Activated CD4-positive, alpha-beta T cell treated with anti-CD3 and anti-CD28 coated beads for 36 hours (primary cell): ENCODE measurements around the gene ZFAND2A. TPM values are rescaled to one million over a fixed set of nuclear protein-coding genes. Genes with fewer than 3 reads are reported as not detected.
"Not testable (repeated sequence)": the region's sequence is repeated elsewhere in the genome, so short reads cannot be mapped to it uniquely, and the experiment has no call there.

Experiments used
- ATAC-seq: fragments of 200-7000 bp; cut with Tn5 transposase; one replicate; pipeline ENCODE4 v1.10.0; 2021; ENCODE audit warnings: mild to moderate bottlenecking, moderate library complexity
- CTCF ChIA-PET: fragments of 350-600 bp; sonication (Branson Sonifier 250); formaldehyde crosslinking; loops from one replicate; lab custom pipeline; 2021; ENCODE audit warnings: antibody characterized with exemption; lab: Charles Lee
- POLR2A ChIA-PET: fragments of 350-600 bp; sonication (Branson Sonifier 250); formaldehyde crosslinking; loops from one replicate; lab custom pipeline; 2021; ENCODE audit warnings: antibody characterized with exemption, inconsistent platforms; lab: Charles Lee
- DNase-seq: peaks from one replicate; pipeline ENCODE4 v3.0.0-alpha.2; 2020
- H3K27ac Mint-ChIP-seq: one replicate; pipeline ENCODE4 v1.8.0; 2021; ENCODE audit warnings: mixed read lengths
- H3K27me3 Mint-ChIP-seq: one replicate; pipeline ENCODE4 v1.8.0; 2021; ENCODE audit warnings: mixed read lengths
- H3K36me3 Mint-ChIP-seq: one replicate; pipeline ENCODE4 v1.8.0; 2021; ENCODE audit warnings: low read depth, mixed read lengths
- H3K4me1 Mint-ChIP-seq: one replicate; pipeline ENCODE4 v1.8.0; 2021; ENCODE audit warnings: mixed read lengths
- H3K4me3 Mint-ChIP-seq: one replicate; pipeline ENCODE4 v1.8.0; 2021; ENCODE audit warnings: mild to moderate bottlenecking, moderate library complexity, mixed read lengths
- H3K9me3 Mint-ChIP-seq: one replicate; pipeline ENCODE4 v1.8.0; 2021; ENCODE audit warnings: low read depth, mixed read lengths
- intact Hi-C, 2 experiments: fragments of 100-400 bp; cut with DNase I in 1 of 2; cut with micrococcal nuclease in 1 of 2; formaldehyde crosslinking; loops; one replicate each; pipeline versions ENCODE4 v1.14.2 to v1.15.1; 2022 to 2024; cut with DNase I, micrococcal nuclease
- total RNA-seq, 2 experiments: library from RNA; stranded (reverse); gene quantifications; one replicate each; pipeline ENCODE4 v1.2.3, GENCODE V29; 2021

The ZFAND2A gene
- total RNA-seq, 2 experiments from 2014 or later, result 21.6 to 25.2 TPM

DNA sequence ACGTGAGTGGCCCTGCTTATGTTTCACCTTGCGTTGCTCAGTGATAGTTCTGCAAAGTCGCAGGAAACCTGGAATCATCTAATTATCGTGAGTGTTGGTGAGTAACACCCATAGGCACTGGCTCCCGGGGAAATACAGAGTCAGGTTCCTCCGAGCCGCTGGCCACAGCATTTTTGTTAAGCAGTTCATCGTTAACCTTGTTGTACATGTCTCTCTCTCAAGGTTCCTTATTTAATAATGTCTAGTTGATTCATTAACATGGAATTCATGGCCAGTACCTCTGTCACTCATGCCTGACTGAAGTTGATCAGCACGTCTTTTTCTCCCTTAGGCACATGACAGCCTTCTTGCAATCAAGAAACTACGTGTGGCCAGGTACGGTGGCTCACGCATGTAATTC is 3.1 kb upstream of the ZFAND2A start:
- ChIA-PET POLR2A (no interaction called here), CTCF (no interaction called here)
- Mint-ChIP-seq H3K36me3 (peaks cover 14% of the 10 kb centered on the region), H3K4me1 (peaks cover 17% of the 10 kb centered on the region), H3K27me3 (no peaks in the 10 kb centered on the region), H3K4me3 (no peak overlapping the region), H3K27ac (no peak overlapping the region), H3K9me3 (no peaks in the 10 kb centered on the region)
- intact Hi-C loops, result loop anchor here in 1 of 2 experiments (5.0 to 10.0 kb wide), 3 partner anchors 121 to 1354 kb away; partner anchors contain the start of genes GPR146 and LFNG
- ATAC-seq, result no peak
- no peak for DNase-seq

- H3K27me3 Mint-ChIP-seq, result no peaks in the 10 kb centered on the region
- peak; percentile 1 for ATAC-seq
- peak overlapping the region; percentile 90 for H3K27ac Mint-ChIP-seq
- peaks cover 22% of the 10 kb centered on the region for H3K4me1 Mint-ChIP-seq
- POLR2A ChIA-PET, result interaction anchor here (0.6 kb wide), 1 partner anchor 16 kb away, joined by 3 read pairs; no protein-coding TSS in a partner anchor
- peak overlapping the region; percentile 84 for H3K4me3 Mint-ChIP-seq
- peaks cover 28% of the 10 kb centered on the region for H3K36me3 Mint-ChIP-seq
- intact Hi-C loops, result loop anchor here (1.0 to 10.0 kb wide), 10 partner anchors 9 to 1357 kb away; partner anchors contain the start of genes EIF3B (in 1 of the 2), GET4 (in 1 of the 2), GPR146 (in 1 of the 2) and INTS1 (in 1 of the 2)
- DNase-seq, result no peak
- H3K9me3 Mint-ChIP-seq, result no peaks in the 10 kb centered on the region
- CTCF ChIA-PET, result no interaction called here
These were observed 650 bp upstream of the ZFAND2A start for GRCh38 chr7:1160670-1161021.

GRCh38 chr7:1159231-1159630 is 765 bp downstream of the ZFAND2A start:
- CTCF ChIA-PET, result interaction anchor here (1.9 kb wide), 1 partner anchor 18 kb away, joined by 6 read pairs; no protein-coding TSS in a partner anchor
- H3K36me3 Mint-ChIP-seq, result peaks cover 33% of the 10 kb centered on the region
- POLR2A ChIA-PET, ATAC-seq, H3K9me3 Mint-ChIP-seq, intact Hi-C loops, DNase-seq, H3K27me3 Mint-ChIP-seq: not testable (repeated sequence)
- peak overlapping the region; percentile 78 for H3K27ac Mint-ChIP-seq
- H3K4me3 Mint-ChIP-seq, result peak overlapping the region; percentile 80
- H3K4me1 Mint-ChIP-seq, result peaks cover 22% of the 10 kb centered on the region

DNA sequence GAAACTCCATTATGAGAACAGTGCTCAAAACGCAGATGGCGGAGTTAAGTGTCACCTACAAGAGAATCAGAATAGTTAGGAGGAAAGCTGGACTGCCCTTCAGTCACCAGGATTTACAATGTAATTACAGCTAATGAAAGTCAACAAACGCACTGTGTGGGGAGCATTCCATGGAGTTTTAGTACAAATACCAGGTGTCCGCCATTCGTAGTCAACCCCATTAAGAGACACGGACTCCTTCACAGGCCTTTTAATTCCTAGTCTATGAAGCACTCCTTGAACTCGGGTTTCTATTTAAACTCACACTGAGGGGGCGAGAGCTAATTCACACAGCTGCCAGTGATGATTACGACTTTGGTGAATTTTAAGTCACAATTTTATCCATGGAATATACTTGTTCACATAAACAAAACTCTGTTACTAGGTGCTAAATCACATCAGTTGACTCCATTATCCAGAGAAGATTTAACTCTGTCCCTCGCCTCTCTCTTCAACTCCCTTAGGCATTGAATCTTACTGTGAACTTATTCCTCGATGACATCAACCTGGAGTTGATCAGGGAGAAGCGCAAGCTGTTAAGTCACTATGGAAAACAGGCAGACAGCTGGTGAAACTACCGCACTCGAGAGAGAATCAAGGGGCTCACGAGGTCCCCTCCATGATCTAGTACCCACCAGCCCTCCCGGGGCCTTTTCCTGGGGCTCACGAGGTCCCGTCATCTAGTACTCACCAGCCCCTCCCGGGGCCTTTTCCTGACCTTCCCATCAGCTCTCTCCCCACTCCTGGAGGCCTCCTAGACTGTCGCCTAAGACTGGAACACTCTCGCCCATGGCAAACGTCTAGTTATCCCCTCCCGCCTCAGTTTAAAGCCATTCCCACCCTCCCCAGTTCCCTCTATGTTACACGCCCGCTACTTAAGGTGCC is 1.5 kb downstream of the ZFAND2A start:
- ATAC-seq (no peak), DNase-seq (no peak)
- ChIA-PET POLR2A (no interaction called here), CTCF (interaction anchor here (0.7 to 2.2 kb wide), 6 partner anchors 19 to 165 kb away, joined by 3 to 7 read pairs (median 4); a partner anchor contains a TSS)
- H3K27me3 Mint-ChIP-seq, result no peaks in the 10 kb centered on the region
- peak overlapping the region; percentile 80 for H3K4me3 Mint-ChIP-seq
- H3K36me3 Mint-ChIP-seq, result peaks cover 38% of the 10 kb centered on the region
- H3K4me1 Mint-ChIP-seq, result peaks cover 22% of the 10 kb centered on the region
- intact Hi-C loops, result no loop called here
- H3K9me3 Mint-ChIP-seq, result no peaks in the 10 kb centered on the region
- H3K27ac Mint-ChIP-seq, result peak overlapping the region; percentile 78

- POLR2A ChIA-PET, result interaction anchor here (0.7 to 1.0 kb wide), 2 partner anchors 19 to 31 kb away, joined by 3 to 7 read pairs; a partner anchor contains a TSS
These were observed 3.0 kb downstream of the ZFAND2A start for GRCh38 chr7:1156782-1157535.

GRCh38 chr7:1155818-1156781 is 3.9 kb downstream of the ZFAND2A start:
- ATAC-seq, intact Hi-C loops, H3K9me3 Mint-ChIP-seq, H3K4me3 Mint-ChIP-seq, DNase-seq, H3K27ac Mint-ChIP-seq, H3K27me3 Mint-ChIP-seq: not testable (repeated sequence)
- CTCF ChIA-PET, result interaction anchor here (0.6 kb wide), 3 partner anchors 20 to 110 kb away, joined by 3 to 4 read pairs (median 3); no protein-coding TSS in a partner anchor
- Mint-ChIP-seq H3K36me3 (peaks cover 42% of the 10 kb centered on the region), H3K4me1 (peaks cover 18% of the 10 kb centered on the region)
- POLR2A ChIA-PET, result interaction anchor here (0.7 kb wide), 1 partner anchor 31 kb away, joined by 3 read pairs; no protein-coding TSS in a partner anchor

More at GRCh38 chr7:1156782-1157535, 3.0 kb downstream of the ZFAND2A start:
- no peaks in the 10 kb centered on the region for H3K9me3 Mint-ChIP-seq
- peaks cover 22% of the 10 kb centered on the region for H3K4me1 Mint-ChIP-seq
- ATAC-seq (no peak), DNase-seq (no peak)
- intact Hi-C loops, result no loop called here
- peaks cover 41% of the 10 kb centered on the region for H3K36me3 Mint-ChIP-seq
- H3K4me3 Mint-ChIP-seq, result peak overlapping the region; percentile 80
- no peaks in the 10 kb centered on the region for H3K27me3 Mint-ChIP-seq
- CTCF ChIA-PET, result interaction anchor here (0.6 to 2.2 kb wide), 3 partner anchors 19 to 91 kb away, joined by 3 to 7 read pairs (median 4); a partner anchor contains a TSS
- H3K27ac Mint-ChIP-seq, result no peak overlapping the region

DNA sequence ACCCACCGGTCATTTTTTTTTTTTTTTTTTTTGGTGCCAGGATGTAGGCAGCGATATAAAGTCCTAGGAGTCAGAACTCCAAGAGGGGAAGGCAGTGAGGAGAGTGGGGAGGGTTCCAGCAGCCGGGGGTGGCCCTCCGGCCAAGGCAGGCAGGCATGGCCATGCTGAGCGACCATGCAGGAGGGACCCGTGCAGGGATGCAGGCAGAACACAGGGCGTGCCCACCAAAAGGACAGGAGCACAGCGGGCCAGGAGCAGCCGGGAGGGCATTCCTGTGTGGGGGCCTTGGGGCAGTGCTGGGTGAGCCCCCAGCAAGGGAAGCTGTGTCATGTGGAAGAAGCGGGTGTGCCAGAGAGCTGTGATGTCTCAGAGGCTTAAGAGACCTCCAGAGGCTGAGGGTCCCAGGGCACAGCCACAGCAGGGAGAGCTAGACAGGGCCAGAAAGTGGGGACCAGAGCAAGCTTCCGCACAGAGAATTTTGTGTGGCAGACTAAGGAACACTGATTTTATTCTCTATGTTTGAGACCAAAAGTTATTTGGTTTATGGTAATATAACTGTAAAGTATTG is 5.7 kb downstream of the ZFAND2A start:
- CTCF ChIA-PET, result interaction anchor here (0.7 kb wide), 1 partner anchor 309 kb away, joined by 3 read pairs; no protein-coding TSS in a partner anchor
- no peak overlapping the region for H3K27ac Mint-ChIP-seq
- peaks cover 15% of the 10 kb centered on the region for H3K4me1 Mint-ChIP-seq
- H3K9me3 Mint-ChIP-seq, result no peaks in the 10 kb centered on the region
- POLR2A ChIA-PET, result interaction anchor here (0.6 to 0.7 kb wide), 2 partner anchors 22 to 179 kb away, joined by 3 read pairs; no protein-coding TSS in a partner anchor
- ATAC-seq (no peak), DNase-seq (no peak)
- no peaks in the 10 kb centered on the region for H3K27me3 Mint-ChIP-seq
- peaks cover 48% of the 10 kb centered on the region for H3K36me3 Mint-ChIP-seq
- intact Hi-C loops, result no loop called here
- H3K4me3 Mint-ChIP-seq, result no peak overlapping the region

DNA sequence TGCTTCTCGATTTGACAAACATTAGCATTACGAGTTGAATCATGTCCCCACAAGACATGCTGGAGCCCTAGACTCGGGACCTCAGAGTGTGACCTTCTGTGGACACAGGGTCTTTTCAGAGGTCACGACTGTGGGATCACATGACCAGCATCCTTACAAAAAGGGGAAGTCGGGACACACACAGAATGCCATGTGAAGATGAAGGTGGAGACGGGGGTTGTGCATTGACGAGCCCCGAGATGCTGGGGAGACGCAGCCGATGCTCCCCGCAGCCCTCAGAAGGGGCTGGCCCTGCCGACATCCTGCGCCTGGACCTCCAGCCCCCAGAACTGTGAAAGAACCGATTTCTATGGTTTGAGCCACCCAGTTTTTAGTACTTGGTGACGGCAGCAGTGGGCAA is 7.5 kb downstream of the ZFAND2A start:
- no peak for DNase-seq
- H3K27ac Mint-ChIP-seq, result no peak overlapping the region
- no peaks in the 10 kb centered on the region for H3K27me3 Mint-ChIP-seq
- no peaks in the 10 kb centered on the region for H3K9me3 Mint-ChIP-seq
- no peak for ATAC-seq
- intact Hi-C loops, result no loop called here
- ChIA-PET CTCF (interaction anchor here (1.2 to 1.5 kb wide), 2 partner anchors 15 to 18 kb away, joined by 4 read pairs; a partner anchor contains a TSS), POLR2A (no interaction called here)
- H3K4me1 Mint-ChIP-seq, result no peaks in the 10 kb centered on the region
- no peak overlapping the region for H3K4me3 Mint-ChIP-seq
- peaks cover 41% of the 10 kb centered on the region for H3K36me3 Mint-ChIP-seq

DNA sequence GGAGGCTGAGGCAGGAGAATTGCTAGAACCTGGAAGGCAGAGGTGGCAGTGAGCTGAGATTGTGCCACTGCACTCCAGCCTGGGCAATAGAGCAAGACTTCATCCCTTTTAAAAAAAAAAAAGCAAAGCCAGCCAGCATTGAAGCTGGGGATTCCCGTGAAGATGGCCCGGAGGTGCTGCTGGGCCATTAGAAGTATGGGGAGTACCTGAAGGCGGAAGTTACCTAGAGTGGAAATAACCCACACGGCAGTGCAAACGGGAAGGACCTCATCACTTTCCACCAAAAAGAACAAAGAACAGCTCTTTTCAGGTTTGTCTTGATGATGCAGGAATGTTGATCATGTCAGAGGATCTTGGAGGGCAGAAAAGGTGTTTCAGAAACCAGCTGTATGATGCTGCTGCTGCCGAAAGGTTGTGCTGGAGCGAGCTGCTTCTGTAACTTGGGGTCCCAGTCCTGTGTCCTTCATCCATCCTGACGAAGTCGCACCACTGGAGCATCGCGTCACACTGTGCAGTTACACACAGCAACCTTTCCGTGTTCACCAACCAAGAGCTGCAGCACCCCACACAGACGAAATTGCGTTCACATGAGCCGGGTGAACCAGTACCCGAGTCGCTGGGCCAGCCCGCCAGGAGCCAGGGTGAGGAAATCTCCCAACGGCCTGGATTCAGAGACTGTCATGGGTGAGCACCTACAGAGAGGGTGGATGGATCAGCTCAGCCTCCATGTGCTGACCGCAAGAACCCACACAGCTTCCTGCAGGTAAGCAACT is 8.2 kb downstream of the ZFAND2A start:
- DNase-seq, result peak; percentile 3
- Mint-ChIP-seq H3K27ac (no peak overlapping the region), H3K4me3 (no peak overlapping the region), H3K9me3 (no peaks in the 10 kb centered on the region), H3K4me1 (no peaks in the 10 kb centered on the region), H3K36me3 (peaks cover 35% of the 10 kb centered on the region), H3K27me3 (no peaks in the 10 kb centered on the region)
- no peak for ATAC-seq
- intact Hi-C loops, result no loop called here
- CTCF ChIA-PET, result interaction anchor here (1.2 to 1.5 kb wide), 2 partner anchors 14 to 18 kb away, joined by 4 read pairs; a partner anchor contains a TSS
- POLR2A ChIA-PET, result no interaction called here
